GM21515 (cell line): Measurements from ENCODE around the gene GALNT10.

Source experiments
- ATAC-seq: cut with Tn5 transposase; IDR thresholded peaks from one replicate; pipeline ENCODE4 v1.9.1; 2021; ENCODE audit not compliant: unreplicated experiment

GALNT10 gene

DNA sequence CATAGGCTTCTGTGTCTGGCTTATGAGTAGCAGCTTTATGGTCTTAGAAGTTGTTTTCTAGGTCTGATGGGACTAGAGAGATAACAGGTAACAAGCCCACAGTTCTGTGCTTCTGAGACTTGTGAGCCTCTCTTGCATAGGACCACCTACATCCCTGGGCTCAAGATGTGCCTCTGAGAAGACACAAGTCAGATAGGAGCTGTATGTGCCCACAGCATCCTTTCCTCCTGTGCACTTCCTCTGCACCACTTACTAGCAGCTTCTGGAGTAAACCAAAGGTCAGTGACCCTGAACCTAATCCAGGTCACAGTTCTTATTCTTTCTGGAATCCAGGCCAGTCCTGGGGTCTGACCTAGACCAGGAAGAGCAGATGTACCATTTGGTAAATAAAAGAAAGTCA is 40.0 kb downstream of the GALNT10 start:
- no peak for ATAC-seq

DNA sequence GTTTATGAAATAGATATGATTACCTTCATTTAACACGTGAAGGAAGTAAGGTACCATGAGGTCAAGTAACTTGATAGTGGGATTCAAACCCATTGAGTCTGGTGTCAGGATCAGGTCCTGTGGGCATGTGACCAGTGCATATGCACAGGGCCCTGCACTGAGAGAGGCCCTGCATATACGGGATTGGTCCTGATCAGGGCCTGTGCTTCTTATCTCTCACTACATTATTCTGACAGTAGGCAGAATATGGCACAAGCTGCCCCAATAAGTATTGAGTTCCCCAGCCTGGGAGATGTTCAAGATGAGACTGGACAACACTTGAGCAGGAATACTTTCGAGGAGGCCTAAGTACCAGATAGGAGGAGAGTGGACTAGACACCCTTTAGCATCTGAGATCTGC is 44.0 kb downstream of the GALNT10 start:
- no peak for ATAC-seq

DNA sequence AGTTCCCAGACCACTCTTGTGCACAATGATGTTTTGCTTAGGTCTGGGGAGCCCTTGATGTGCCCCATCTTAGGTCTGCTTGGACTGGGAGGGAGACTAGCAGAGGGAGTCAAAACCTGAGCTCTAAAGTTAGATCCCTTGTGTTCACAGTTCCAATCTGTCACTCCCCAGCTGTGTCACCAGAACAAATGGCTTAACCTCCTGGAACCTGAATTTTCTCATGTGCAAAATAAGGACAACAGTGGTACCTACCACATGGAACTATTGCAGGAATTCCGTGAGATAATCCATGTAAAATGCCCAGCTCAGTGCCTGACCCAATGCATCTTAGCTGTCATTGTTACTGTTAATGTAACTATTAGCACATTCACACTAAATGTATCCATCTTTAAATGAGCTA is 45.5 kb downstream of the GALNT10 start:
- no peak for ATAC-seq

DNA sequence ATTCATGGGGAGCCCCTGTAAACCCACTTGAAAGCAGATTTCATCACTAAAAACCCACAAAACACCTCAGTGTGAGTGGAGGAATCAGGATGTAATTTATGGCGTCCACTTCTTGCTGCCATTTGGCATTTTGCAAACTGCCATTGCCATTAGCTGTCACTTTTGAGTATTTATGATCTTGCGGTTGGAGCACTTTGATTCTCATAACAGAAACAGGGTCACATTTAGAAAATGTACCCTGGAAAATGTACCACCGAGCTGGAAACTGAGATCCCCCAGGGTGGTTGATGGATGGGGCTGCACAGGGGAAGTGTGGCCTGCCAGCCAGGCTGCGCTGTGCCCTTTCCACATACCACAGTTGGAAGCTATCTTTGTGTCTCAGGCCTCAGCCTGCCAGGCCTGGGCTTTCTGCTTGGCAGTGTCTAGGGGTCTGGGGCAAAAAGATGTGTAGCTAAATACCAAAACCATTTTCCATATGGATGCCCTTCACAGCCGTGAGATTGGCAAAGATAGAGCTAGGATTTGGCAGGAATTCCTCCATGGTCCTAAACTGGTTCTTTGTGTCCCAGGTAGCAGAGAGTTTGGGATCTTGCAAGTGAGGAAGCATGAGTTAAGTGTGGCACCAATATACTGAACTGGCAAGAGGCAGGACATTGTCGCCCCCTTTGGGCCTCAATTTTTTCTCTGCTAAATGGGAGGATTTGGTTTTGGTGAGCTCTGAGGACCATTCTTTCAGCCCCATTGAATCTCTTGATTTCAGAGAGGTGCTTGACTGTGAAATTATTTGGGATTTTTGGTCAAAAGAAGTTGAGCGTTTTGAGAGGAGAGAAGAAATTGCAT is 46.2 kb downstream of the GALNT10 start:
- ATAC-seq = no peak

DNA sequence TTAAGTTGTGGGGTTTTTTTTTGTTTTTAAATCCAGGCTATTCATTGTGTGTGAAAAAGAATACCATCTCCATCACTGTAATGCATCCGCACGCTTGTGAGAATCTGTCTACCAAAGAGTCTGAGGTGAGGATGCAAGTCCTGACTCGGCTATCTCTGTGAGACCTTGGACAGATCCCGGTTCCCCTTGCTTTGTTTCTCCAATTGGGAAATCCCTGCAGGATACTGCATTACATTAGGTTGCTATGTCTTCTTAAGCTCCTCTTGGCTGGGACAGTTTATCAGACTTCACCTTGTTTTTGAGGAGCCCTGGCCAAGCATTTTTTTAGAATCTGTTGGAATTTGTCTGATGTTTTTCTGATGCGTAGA is 46.8 kb downstream of the GALNT10 start:
- ATAC-seq = no peak

DNA sequence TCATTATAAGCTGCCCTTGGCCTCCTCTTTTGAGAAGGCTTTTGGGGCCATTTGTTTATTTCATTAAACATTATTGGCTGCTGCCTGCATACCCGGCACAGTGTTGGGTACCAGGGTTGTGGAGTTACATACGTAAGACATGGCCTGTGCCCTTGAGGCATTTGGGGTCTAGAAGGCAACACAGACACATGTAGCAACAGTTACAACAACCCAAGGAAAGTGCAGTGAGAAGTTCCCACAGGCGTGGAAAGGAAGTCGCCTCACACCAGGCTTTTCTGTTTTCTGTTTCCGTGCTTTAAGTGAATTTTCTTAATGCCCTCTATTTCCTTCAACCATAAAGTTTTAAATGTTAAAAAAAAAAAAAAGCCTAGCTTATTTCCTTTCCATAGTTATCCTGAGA is 47.4 kb downstream of the GALNT10 start:
- no peak for ATAC-seq

DNA sequence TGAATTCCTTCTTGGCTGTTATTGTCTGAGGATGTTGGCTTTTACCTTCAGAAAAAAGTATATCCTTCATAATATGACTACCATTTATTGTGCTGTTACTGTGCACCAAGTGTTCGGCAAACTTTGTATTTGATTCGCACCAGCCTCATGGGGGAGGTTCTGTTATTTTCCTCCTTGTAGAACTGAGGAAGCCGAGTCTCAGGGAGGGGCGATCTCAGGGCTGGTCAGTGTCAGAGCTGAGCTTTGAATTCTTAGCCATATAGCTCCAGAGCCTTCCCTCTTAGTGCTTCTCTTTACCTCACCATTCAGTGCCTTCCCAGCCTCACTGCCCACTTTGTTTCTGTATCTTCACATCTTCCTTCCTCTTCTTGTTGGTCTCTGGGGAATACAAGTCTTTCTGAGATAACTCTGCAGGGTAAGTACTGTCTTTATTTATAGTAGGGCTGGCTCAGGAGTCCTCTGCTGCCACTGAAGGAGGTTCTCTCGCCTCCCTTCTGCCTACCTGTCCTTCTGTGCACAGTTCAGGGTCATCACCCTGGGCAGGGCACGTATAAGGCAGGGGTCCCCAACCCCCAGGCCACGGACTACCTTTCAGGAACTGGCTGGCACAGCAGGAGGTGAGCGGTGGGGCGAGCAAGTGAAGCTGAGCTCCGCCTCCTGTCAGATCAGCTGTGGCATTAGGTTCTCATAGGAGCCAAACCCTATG is 48.4 kb downstream of the GALNT10 start:
- peak; percentile 54 for ATAC-seq

DNA sequence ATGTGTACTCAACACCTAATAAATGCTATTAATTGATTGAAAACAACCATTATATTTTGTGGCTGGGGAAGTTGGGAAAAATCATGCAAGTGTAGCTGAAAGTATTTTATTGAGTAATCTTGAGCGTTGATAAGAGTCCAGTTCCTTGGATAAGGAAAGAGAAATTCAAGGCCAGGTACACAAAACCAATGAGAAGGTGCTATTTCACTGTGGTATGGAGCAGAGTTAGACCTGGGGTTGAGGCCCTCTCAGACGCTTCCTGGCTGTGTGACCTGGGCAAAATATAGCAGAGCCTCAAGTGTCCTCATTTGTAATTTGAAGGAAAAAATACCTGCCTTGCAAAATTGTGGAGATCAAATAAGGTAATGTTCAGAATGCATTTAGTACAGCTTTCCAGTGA is 50.1 kb downstream of the GALNT10 start:
- no peak for ATAC-seq

DNA sequence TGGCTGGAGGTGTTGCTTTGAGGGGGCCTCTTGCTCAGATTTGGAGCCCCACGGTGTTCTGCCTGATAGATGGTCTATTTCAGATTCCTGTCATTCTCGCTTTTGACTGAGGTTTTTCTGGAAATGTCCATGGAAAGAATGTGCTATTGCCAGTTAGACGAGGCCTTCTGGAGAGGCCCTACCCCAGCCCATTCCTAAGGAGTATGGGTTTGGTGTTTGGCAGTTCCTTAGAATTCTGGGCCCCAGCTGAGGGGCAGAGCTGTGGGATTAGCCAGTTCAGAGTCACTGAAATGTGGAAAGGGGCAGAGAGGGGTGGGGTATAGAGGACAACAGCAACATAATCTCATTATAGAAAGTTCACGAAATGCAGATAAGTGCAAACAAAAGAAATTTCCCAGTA is 50.5 kb downstream of the GALNT10 start:
- ATAC-seq = no peak

DNA sequence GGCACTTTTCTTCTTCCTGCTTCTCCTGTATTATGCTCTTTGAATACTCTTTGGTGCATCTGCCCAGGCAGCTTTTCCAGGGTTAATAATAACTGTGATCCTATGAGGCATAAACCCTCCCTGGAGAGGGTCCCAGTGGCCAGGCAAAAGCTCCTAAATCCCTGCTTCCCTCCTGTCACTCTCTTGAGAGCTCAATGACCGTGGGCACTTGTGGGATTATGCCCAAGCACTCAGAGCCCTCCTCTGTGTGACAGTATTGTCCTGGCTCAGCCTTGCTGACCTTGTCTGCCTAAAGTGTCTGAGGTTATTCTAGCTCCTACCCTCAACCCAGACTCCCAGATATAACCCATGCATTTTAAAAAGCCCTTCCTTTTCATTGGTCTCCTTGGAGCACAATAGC is 51.9 kb downstream of the GALNT10 start:
- ATAC-seq = no peak

DNA sequence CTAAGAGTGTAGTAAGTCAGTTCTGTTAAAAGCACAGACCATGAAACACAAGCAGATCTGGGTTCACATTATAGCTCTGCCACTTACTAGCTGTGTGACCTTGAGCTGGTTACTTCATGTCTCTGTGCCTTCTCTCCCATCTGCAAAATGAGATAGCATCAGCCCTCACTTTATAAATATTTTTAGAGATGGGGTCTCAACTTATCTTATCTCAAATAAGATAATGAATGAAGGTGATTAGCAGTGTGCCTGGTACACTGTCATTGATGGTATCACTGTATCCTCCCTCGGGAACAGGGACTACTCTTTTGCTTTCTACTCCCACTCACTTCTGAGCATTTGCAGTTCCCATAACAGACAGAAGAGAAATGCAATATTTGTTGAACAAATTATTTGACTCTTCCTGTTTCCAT is 52.4 kb downstream of the GALNT10 start:
- ATAC-seq = no peak

DNA sequence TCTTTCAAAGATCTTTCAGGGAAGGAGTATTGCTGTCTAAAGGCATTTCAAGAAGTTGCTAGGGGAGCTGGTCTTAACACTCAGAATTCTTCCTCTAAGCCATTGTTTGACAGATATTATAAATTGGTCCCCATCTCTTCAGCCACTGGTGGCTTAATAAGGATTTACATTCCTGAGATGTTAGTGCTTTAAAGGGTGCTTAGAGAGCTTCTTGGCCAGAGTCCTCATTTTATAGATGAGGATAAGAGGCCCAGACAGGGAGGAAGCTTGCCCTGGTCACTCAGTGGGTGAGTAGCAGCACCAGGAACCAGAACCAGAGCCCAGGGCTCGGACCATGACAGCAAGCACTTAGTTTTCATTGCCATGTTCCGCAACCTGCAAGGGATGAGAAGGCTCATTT is 53.2 kb downstream of the GALNT10 start:
- ATAC-seq = no peak

DNA sequence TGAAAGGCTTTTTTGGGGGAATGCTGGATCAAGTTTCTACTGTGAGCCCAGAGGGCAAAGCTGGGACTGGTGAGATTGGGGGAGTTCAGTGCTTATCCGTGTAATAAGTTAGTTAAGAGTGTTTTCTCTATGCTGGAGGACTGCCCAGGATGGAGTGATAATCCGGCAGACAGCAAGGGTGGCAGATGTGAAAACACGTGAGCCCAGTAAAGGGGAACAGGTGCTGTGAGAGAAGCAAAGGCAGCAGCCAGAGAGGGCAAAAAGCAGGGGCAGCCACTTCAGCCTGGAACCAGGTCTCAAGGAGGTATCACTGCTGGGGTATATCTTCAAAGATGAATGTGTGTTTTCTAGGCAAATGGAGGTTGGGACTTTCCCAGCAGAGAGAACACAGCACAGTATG is 53.9 kb downstream of the GALNT10 start:
- ATAC-seq = no peak

DNA sequence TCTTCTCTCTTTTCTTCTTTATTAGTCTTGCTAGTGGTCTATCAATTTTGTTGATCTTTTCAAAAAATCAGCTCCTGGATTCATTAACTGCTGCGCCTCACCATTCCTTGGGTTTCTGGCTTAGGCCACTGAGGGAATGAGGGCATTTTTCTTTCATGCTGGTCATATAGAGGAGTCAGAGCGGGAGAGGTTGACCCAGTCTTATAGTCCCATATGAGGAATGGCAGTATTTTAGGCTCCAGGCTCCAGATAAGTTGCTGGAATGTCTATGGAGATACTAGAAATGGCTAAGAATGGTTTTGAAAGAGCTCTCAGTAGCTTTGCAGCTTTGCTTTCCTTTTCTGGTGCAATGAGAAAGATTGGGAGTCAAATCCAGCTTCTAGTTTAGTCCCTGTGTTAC is 58.2 kb downstream of the GALNT10 start:
- no peak for ATAC-seq

DNA sequence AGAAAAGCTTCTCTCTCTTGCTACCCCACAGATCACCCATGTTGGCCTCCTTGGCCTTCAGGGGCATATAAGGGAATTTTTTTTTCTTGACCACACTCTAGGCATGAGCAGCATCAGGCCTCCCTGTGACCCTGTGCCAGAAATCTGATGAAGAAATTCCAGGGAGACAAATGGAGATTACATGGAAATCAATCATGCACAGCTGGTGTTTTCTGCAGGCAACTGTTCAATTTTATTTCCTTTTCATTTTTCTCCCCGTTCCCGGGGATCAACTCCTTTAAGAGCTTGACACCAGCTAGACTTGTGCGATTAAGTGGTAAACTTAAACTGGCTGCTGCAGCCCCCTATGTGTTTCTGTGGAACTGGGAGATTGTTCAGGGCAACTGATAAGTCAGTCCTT is 59.3 kb downstream of the GALNT10 start:
- no peak for ATAC-seq

DNA sequence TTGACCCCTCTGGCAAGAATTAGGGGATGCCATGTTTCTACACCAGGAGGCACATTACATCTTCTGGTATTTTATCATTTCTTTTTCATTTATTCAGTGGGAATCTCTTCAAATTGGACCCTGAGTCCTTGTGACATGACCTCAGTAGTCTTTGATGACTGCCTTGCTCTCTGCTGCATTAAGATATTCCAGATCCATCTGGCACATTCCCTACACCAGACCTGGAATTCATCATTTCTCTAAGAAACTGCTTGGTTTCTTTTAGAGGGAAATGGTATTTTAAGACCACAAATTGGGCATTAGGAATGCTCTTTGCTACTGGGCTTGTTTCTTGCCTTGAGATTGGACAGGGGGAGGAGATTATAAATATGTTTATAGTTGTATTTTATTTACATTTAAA is 61.0 kb downstream of the GALNT10 start:
- ATAC-seq = no peak

DNA sequence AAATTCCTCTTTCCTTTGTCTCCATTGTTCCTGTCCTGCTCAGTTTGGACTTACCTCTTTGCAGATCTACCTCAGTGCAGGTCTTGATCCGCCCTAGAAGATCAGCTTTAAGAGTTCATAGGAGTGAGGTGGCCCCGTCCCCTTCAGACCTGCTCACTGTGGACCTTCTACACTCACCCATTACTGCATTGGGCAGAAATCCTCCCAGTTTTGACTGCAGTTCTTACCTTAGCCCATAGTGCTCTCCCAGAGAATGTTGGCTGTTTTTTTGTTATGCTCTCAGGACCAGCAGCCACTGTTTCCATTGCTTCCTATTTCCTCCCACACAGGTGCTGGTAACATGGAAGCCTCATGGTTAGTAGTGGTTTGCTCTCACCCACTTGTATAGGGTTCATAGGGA is 63.3 kb downstream of the GALNT10 start:
- ATAC-seq = no peak

DNA sequence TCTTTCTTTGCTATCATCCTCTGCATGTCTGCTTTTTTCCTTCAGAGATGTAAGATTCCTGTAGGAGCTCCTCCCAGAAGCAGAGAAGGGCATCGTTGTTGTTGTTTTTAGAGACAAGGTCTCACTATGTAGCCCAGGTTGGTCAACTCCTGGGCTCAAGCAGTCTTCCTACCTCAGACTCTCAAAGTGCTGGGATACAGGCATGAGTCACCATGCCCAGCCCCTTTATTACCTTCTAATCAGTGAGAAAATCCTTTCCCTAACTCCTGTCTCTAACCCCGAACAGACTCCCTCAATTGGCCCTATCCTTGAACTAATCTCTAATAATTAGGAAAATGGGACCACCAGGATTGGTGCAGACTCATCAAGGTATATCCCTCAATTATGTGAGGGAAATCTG is 64.4 kb downstream of the GALNT10 start:
- ATAC-seq = no peak

DNA sequence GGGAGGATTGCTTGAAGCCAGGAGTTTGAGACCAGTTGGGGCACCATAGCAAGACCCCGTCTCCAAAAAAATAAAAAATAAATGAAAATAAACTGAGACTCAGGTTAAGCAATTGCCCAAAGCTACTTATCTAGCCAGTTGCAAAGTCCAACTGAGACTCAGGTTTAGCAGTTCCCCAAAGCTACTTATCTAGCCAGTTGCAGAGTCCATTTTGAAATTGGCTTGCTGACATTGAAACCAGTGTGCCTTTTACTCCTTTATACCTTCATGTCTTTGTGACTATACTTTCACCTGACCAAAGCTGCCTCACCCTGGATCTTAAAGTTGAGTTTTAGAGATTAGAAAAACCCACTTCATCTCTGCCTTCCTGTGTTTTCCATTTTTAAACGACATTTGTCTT is 66.5 kb downstream of the GALNT10 start:
- ATAC-seq = no peak

DNA sequence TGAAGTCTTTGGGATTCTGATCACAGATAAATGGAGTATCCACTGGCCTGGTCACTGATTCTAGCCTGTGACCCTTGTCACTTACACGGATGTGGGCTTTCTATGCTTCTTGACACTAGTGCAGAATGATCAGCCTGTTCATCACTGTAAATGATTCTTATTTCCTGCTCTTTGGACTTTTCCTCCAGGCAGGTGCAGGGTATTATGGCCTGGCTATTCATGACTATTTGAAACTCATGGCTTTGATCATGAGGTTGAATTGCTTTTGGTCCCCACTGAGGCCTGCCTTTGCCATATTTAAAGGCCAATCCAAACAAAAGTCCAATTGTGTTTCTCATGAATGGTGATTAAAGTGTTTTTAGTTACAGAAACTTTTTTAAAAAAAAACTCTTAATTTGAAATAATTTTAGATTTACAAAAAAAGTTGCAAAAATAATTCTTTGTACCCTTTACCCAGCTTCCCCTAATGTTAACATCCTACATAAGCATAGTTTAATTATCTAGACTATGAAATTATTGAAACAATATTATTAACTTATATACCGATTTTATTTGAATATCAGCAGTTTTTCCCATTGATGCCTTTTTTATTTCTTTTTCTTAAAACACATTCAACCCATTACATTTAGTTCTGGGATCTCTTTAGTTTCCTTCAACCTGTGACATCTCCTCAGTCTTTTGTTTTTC is 68.1 kb downstream of the GALNT10 start:
- no peak for ATAC-seq

DNA sequence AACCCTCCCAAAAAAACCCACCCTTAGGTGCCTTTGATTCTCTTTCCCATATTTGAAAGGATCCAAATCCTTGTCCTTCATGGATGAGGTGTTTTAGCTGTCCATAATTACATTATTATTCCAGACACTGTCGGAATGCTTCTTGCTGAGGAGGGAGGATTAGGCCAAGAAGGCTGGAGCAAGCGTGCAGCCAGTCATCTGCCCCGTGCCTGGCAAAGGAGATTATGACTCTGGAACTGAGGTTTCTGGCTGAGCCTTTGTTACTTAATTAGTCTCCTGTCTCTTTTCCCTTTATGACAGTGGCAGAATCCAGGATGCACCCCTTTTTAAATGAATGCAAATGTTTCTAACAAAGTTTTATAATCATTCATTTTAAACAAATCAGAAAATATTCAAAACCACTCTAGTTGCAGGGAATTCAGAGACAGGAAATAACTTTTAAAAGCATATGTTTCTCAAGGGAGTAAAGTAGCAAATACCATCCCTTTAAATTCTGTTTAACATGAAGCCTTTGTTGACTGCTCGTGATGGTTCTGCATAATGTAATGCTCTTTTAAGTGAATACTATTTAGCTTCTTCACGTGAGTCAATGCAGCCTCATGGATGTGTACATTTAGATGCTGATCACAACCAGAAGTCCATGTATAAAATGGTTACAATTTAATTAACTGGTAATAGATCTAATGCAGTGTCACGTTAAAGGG is 69.8 kb downstream of the GALNT10 start:
- no peak for ATAC-seq

DNA sequence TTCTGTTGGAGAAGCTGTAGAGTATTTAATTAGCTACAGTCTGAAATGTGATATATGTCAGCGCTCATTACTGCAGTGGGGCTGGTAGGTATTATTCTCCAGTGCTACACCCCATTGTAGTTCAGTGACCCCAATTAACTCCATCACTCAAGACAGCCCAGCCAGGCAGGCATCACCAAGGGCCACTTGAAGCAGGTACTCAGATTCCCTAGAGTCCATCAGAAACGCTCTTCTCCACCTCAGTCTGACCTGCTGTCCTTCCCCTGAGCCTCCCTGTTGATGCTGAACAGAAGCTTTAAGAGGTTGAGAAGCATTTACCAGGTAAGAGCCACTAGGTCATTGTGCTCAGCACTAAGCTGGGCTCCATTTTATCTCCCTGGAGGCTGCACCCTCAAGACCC is 71.8 kb downstream of the GALNT10 start:
- ATAC-seq = no peak
